Testis (tissue), 2 donors: ENCODE data around the gene FYCO1.

ENCODE experiments used
- POLR2A ChIP-seq: fragments of 450-650 bp; IDR thresholded peaks from one replicate; pipeline ENCODE4 v1.6.1; 2017; ENCODE audit warnings: antibody characterized with exemption, mild to moderate bottlenecking, moderate library complexity
- TF ChIP-seq, protein P1 (sequence below), 3 experiments: fragments of 450-650 bp in 2 of 3; fragments of 200-600 bp in 1 of 3; sonication (generic) in 1 of 3; IDR thresholded peaks; one replicate each; pipeline ENCODE4 v1.5.1; 2016 to 2019; ENCODE audit warnings: antibody characterized with exemption in 3 of 3, mild to moderate bottlenecking in 2 of 3, moderate library complexity in 1 of 3

DNA sequence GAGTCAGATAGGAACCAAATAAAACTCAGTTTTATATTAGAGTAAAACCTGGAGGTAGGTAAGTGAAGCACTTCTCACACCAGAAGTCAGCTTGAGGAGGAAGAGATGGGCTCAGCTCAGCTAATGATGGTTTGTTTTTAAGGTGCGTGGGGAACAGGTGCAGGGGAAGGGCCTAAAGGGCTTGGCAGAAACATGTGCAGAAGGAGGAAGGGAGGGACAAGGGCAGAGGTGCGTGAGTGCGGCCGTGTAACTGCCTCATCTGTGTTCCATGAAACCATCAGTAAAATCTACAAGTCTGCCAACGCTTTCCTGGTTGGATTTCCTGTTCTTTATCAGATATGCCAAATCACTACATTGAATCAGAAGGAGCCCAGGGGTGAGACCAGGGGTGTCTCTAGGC lies 19.9 kb downstream of the FYCO1 start:
- TF ChIP-seq, protein P1, sequence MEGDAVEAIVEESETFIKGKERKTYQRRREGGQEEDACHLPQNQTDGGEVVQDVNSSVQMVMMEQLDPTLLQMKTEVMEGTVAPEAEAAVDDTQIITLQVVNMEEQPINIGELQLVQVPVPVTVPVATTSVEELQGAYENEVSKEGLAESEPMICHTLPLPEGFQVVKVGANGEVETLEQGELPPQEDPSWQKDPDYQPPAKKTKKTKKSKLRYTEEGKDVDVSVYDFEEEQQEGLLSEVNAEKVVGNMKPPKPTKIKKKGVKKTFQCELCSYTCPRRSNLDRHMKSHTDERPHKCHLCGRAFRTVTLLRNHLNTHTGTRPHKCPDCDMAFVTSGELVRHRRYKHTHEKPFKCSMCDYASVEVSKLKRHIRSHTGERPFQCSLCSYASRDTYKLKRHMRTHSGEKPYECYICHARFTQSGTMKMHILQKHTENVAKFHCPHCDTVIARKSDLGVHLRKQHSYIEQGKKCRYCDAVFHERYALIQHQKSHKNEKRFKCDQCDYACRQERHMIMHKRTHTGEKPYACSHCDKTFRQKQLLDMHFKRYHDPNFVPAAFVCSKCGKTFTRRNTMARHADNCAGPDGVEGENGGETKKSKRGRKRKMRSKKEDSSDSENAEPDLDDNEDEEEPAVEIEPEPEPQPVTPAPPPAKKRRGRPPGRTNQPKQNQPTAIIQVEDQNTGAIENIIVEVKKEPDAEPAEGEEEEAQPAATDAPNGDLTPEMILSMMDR (IDR thresholded peaks at IDR 0.05): no peak
- no peak for TF ChIP-seq POLR2A
